Measurements from ENCODE around the gene FOXO1.

FOXO1 gene

GRCh38 chr13:40600149-40600751 lies 66.2 kb downstream of the FOXO1 start:
- no peak for DNase-seq

GRCh38 chr13:40599747-40600146 lies 66.7 kb downstream of the FOXO1 start:
- DNase-seq, result no peak

- DNase-seq, result peak; percentile 44
Observed at GRCh38 chr13:40599124-40599523, 67.3 kb downstream of the FOXO1 start.

GRCh38 chr13:40598569-40598968 lies 67.9 kb downstream of the FOXO1 start:
- DNase-seq, result no peak

GRCh38 chr13:40597735-40598365 lies 68.6 kb downstream of the FOXO1 start:
- DNase-seq, result no peak

GRCh38 chr13:40596484-40596883 lies 70.0 kb downstream of the FOXO1 start:
- DNase-seq, result no peak

GRCh38 chr13:40595693-40596092 lies 70.7 kb downstream of the FOXO1 start:
- no peak for DNase-seq

GRCh38 chr13:40592035-40592434 lies 74.4 kb downstream of the FOXO1 start:
- DNase-seq, result no peak

- DNase-seq, result no peak
Observed at GRCh38 chr13:40591091-40591490, 75.3 kb downstream of the FOXO1 start.

- no peak for DNase-seq
Observed at GRCh38 chr13:40590112-40590862, 76.2 kb downstream of the FOXO1 start.

- DNase-seq, result peak; percentile 37
Observed at GRCh38 chr13:40589285-40590109, 76.9 kb downstream of the FOXO1 start.

GRCh38 chr13:40588101-40588500 lies 78.3 kb downstream of the FOXO1 start:
- no peak for DNase-seq

GRCh38 chr13:40586886-40587565 lies 79.4 kb downstream of the FOXO1 start:
- DNase-seq, result no peak

- DNase-seq, result peak; percentile 37
Observed at GRCh38 chr13:40585911-40586471, 80.5 kb downstream of the FOXO1 start.

GRCh38 chr13:40583738-40584137 lies 82.7 kb downstream of the FOXO1 start:
- no peak for DNase-seq

- DNase-seq, result no peak
Observed at GRCh38 chr13:40582531-40582930, 83.9 kb downstream of the FOXO1 start.

- no peak for DNase-seq
Observed at GRCh38 chr13:40581277-40581579, 85.2 kb downstream of the FOXO1 start.

- no peak for DNase-seq
Observed at GRCh38 chr13:40580566-40581276, 85.7 kb downstream of the FOXO1 start.

GRCh38 chr13:40579535-40579934 lies 86.9 kb downstream of the FOXO1 start:
- no peak for DNase-seq

GRCh38 chr13:40578055-40578454 lies 88.4 kb downstream of the FOXO1 start:
- DNase-seq, result no peak

GRCh38 chr13:40576369-40576768 lies 90.1 kb downstream of the FOXO1 start:
- no peak for DNase-seq

GRCh38 chr13:40572961-40573360 lies 93.5 kb downstream of the FOXO1 start:
- DNase-seq, result no peak

All from activated CD4-positive, alpha-beta T cell treated with anti-CD3 and anti-CD28 coated beads, Interleukin-2, amount 50 U/mL, for 16 hours (primary cell).